ENCODE measurements around the gene SH3RF3.
A peak's percentile ranks its signal among the peaks of the same experiment; 100 is the strongest.

Gene SH3RF3

DNA sequence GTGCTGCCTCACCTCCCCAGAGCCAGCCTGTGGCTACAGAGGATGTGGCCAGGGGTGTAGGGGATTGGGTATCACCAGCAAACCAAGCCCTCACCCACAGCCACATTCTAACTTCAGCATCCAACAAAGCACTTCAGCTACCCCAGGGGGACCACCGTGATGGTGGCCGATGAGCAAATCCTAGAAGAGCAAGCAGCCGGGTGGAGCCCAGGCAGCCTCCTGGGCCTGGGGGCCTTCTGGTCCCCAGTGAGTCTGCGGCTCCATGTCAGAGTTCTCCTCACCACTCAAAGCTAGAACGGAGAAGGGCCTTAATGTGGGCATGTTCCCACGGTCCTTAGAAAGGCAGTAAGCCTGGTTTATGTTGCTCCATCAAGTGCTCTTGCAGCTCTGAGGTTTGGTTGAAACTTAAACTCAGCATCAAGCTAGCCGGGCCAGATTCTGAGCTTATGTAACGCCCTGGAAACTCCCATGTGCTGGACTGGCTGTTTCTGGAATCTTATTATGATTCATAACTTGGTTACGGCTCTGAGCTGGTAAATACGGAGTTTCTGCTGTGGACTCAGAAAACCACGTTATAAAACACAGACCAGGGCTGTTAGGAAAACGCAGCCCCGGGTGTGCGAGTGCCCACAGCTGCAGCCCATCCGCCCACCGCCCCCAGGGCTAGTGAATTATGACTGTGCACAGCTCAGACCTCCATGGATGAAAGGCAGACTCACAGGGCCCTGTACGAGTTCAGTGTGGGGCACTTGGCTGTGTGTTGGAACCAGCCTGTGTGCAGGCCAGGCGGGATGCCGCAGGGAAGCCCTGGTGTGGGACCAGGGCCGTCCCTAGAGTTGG lies 385.0 kb downstream of the SH3RF3 start:
- no peak for DNase-seq

DNA sequence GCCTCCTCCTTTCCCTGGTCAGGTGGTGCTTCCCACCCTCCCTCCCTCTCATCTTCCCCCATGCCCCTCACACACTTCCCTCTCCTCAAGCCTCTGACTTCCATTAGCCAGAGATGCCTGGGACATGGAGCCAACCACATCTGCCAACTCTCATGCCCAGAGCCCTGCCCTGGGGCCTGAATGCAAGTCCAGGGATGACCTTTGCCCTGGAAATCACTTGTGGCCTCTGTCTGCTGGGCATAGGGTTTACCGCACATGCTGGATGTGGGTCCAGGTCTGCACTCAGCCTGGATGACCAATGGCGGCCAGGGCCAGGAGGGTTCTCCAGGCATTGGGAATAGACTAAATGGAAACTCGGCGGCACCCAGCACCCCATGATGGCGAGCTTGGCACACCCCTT lies 385.9 kb downstream of the SH3RF3 start:
- DNase-seq: no peak

DNA sequence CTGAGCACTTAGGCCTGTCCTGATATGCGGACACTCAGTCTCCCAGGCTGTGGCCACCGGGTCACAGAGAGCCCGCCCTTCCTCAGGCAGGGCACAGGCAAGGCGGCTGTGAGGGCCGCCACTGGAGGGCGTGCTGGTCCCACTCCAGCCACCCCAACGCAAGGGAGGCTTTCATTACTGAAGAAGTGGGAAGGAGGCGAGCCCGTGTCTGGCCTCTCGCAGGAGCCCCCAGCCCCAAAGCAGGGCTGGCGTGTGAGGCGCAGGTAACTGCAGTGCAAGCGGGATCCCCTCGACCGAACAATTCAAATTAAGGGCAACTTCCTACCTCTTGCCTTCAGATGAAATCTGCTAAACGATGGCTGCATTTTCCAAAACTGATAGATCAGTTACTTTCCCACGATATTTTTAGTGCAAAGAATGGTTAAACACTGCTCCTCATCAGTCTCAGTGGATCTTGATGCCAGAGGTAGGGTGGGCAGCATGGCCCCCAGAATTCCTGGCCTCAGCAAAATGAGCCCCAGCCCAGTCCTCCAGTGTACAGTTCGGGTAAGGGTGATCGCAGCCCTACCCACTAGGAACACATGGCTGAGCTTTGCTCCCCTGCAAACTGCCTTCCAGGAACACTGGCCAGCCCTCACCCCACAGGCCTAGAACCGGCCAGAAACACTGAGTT lies 387.6 kb downstream of the SH3RF3 start:
- DNase-seq: no peak

DNA sequence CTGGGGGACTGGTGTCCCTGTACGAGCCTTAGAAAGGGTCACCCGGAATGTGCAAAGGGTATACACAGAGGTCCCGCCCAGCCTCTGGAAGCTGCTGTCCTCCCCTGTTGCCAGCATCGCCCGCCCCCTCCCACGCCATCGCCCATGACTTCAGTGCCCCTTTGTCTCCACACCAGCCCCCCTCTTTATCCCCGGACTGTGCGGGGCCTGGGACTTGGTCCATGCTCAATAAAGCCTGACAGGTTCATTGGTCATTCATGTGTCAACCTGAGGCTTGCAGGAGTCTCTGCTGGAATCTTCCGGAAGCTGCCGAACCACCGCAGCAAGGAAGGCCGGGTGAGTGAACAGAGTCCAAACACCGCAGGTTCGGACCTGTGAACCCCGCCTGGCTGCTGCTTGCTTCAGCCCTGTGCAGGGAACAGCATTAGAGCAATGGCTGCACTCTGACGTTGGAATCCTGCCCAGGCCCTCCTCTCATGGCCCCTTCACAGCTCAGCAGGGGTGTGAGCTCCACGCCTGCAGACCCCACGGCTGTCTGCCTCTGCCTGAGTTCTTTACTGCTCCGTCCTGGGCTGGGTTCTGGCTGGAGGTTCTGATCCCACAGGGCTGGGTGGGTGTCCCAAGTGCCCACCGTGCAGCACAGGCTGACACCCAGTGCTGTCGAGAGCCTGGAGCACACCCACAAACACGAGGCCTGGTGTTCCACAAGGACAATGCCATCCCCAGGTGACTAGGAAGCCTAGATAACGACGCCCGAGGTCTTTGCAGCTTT lies 388.3 kb downstream of the SH3RF3 start:
- no peak for DNase-seq

DNA sequence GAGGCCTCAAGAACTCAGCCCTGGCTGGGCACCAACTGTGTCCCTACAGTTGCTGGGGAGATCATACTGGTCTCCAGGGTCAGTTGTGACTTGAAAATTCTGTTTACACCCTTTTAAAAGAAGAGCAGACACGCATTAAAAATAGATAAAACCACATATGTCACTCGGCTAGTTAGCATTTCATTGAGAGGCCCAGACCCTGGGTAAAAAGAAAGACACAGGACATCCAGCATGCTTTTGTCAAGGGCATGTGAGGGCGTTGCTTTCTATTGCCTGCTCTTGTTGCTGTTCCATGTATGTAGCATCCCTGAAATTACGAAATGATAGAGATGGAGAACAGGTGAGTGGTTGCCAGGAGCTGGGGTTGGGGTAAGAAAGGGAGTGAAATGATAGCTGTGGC lies 390.5 kb downstream of the SH3RF3 start:
- no peak for DNase-seq

DNA sequence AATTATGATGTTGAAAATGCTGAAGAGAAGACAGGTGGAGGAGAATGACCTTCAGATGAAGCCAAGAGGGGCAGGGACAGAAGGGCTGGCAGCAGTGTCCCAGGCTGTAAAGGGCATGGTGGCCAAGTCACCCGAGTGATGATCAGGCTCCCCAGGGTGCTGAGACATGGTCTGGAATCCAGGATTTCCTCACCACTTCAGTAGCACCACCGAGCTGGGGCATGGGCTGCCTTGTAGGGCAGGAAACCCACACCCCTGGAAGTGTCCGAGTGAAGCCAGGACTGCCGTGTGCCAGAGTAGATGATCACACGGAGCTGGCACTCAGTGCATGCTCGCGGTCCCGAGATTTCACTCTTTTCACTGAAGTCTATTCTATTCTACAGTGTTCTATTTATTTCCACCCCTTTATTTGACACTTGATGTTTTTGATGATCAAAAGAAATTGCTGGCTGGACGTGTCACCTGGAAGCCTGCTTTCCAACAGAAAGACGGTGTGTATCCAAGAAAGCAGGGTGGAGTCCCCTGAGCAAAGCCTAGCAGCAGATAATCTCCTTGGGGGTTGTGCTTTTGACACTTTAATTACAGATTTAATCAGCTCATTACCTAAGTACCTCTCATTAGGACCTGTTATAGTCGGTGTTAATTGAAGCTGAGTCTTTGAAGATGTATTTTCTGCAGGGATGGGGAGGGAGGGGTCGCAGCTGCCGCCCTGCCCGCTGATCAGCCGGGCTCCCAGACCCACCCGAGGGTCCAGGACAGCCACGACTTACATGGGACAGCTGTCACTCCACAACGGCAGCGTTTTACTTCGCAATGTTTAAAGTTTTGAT lies 392.4 kb downstream of the SH3RF3 start:
- no peak for DNase-seq

- no peak for DNase-seq
Observed at GRCh38 chr2:109522063-109522374, 393.0 kb downstream of the SH3RF3 start.

GRCh38 chr2:109523121-109523520 lies 394.1 kb downstream of the SH3RF3 start:
- no peak for DNase-seq

- peak; percentile 39 for DNase-seq
Observed at GRCh38 chr2:109523536-109524361, 394.7 kb downstream of the SH3RF3 start.

- peak; percentile 43 for DNase-seq
Observed at GRCh38 chr2:109525836-109526235, 396.8 kb downstream of the SH3RF3 start.

GRCh38 chr2:109526442-109526970 lies 397.5 kb downstream of the SH3RF3 start:
- DNase-seq: peak; percentile 24

DNA sequence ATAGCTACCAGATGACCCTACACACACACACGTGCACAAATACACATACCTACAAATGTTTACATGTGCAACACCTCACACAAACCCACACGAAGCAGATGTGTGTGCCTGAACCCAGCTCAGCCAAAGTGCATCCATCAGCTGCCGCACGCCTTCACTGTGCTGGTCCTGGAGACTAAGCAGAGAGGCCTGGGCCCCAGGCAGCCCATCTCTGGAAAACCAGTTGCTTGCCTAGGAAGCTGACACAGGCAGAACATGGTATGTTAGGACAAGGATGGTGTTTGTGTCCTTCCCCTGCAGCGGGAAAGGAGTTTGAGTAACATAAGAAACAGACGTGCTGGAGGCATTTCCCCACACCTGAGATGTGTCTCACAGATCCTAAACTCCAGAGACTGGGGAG lies 398.1 kb downstream of the SH3RF3 start:
- no peak for DNase-seq

DNA sequence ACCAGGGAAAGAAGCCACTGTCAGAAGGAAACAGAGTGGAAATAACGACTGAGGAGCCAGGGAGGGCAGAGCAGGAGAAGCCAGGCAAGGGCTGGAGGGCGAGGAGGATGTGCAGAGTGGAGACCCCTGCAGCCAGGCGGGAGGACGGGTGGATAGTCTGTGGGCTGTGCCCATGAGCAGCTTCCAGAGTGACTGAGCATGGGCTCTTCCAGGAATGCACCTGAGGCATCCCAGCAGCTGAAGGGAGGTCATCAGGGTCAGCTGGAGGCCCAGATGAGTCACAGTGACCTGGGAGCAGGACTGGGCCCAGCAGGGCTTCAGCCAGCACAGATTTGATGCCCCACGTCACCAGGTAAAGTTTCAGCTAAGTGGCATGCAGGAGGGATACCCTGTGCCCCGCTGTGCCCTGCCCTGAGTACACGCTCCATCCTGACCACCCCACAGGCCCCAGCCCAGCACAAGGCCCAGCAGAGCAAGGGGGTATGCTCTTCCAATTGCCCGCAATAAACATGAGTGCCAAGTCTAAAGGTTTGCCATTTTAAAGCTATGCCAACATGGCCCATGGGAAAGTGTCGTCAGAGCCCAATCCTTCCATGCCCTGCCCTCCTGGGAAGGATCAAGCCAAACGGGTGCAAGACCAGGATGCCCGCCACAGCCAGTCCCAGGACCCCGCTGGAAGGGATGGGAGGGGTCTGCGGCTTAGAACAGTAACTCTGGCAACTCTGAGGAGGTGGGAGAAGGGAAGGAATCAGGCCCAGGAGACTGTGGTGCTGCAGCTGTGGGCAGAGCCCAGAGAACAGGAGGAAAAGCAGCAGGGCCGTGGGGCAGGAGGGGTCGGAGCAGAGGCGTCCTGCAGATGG lies 399.1 kb downstream of the SH3RF3 start:
- DNase-seq: no peak

DNA sequence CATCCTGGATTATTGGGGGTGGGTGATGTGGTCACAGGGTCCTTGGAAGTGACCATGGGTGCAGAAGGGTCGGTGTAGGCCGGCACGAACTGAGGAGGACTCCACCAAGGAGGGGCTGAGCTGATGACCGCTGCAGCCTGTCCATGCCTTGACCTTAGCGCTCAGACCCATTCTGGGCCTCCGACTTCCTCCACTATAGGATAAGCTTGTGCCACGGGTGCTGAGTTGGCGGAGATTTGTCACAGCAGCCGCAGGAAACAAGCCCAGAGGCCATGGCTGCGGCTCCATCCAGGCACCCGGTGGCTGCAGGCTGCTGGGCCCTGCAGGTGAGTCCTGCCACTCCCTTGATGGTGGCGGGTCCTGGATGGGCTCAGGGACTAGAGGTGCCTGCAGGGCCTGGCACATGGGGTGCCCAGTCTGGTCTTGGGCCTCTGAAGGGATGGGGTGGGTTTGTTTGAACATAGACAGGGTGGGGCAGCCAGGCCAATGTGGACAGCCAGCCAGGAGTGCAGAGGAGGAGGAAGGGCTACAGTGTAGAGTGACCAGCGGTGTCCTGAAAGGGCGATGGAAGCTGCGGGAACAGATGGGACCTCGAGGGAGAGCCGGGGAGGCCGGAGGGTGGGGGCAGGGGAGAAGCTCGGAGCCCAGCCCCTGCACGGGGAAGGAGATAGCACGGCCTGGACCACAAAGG lies 400.0 kb downstream of the SH3RF3 start:
- peak; percentile 28 for DNase-seq

DNA sequence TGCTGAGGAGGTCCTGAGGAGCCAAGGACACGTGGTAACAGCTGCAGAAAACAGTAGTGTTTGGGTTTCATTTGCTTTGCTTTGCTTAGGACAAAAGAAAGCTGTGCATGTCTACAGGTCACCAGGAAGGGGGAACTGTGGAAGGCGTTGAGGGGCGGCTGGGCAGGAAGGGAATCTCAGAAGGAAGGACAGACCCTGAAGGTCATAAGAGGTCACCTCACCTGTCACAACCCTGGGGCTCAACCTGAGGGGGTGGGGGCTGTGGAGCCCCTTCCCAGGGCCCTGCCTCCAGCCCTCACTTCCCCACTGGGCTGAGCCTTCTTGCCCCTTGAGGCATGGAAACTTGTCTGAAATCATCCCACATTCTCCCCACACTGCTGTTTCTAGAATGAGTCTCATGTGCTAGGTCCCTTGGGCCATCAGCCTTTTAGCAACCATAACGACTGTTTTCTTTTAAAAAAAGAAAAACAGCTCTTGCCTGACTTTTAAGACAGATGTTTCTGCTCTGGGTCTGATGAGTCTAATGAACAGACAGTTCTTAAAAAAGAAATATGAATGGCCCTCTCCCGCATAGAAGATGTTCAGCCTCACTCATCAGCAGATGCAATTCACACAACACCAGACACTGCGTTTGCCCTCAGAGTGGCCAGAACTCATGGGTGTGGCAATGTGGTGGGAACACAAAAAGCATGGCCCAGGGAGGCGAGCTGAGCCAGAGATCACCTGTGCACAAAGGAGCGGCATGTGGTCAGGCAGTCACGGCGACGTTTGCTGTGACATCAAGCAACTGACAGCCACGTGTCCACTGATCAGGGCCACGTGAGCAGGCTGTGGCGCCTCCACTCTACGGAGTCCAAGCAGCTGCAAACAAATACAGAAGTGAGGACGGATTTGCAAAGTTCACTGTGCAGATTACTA lies 400.8 kb downstream of the SH3RF3 start:
- DNase-seq: no peak

DNA sequence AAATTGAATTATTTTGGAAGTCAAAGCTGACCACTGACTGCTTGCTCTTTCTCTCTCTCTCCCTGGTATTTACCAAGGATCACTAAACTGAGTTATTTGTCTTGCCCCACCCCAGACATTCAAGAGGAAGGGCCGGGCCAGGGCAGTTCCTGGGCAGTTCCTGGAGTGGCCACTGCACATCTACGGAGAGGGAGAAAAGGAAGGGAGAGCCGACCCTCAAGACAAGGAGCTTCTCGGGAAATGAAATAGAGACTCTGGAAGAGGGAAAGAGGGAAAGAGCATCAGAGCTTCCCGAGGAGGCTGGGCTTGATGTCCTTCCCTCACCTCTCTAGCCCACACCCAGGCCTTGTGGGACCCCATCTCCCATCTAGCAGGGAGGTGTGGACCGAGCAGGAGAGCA lies 401.7 kb downstream of the SH3RF3 start:
- no peak for DNase-seq

- peak; percentile 38 for DNase-seq
Observed at GRCh38 chr2:109531221-109531620, 402.2 kb downstream of the SH3RF3 start.

- peak; percentile 38 for DNase-seq
Observed at GRCh38 chr2:109531896-109532727, 403.1 kb downstream of the SH3RF3 start.
